GM12865 (cell line): Measurements from ENCODE around the gene RTN4R.

Experiments used
- DNase-seq: peaks from one replicate; pipeline ENCODE4 v3.0.0; 2010; ENCODE audit warnings: low read depth
- H3K4me3 ChIP-seq: 2 replicates; pipeline ENCODE4 v1.5.1; 2011; ENCODE audit warnings: mild to moderate bottlenecking, low read depth, low read length, control low read depth
- TF ChIP-seq, protein P1 (sequence below): IDR thresholded peaks from 2 replicates; pipeline ENCODE4 v1.5.1; 2011; ENCODE audit warnings: low read length, control low read depth, low read depth, inconsistent platforms; ENCODE audit not compliant: insufficient read depth; ENCODE audit errors: missing control alignments

RTN4R gene

GRCh38 chr22:20231514-20232236 lies 36.4 kb downstream of the RTN4R start:
- H3K4me3 ChIP-seq = no peak overlapping the region

DNA sequence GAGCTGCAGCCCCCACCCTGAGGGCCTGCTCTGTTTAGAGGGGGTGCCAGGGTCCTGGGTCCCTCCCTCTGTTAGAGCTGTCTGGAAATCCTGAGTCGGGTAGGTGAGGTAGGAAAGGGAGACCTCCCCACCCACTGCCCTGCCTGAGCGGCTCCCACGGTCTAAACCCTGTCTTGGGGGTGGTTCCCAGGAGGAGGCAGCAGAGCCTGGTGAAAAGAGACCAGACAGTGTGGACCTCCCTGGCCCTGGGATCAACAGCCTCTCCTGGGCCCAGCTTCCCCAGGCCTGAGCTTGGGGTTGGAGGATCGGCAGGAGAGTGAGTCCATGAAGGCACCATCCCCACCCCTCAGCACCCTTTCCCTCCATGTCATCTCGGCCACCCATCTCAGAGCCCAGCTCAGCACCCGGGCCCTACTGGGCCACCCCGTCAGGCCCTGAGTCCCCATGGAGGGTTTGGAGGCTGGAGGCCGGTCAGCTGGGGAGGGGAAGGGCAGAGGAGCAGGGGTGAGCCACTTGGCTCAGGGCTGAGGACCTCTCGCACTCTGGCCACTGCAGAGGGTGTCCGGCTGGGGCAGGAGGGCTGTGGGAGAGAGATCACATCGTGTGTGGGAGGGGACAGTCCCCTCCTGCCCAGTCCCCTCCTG lies 37.2 kb downstream of the RTN4R start:
- no peak overlapping the region for H3K4me3 ChIP-seq
- TF ChIP-seq, protein P1, sequence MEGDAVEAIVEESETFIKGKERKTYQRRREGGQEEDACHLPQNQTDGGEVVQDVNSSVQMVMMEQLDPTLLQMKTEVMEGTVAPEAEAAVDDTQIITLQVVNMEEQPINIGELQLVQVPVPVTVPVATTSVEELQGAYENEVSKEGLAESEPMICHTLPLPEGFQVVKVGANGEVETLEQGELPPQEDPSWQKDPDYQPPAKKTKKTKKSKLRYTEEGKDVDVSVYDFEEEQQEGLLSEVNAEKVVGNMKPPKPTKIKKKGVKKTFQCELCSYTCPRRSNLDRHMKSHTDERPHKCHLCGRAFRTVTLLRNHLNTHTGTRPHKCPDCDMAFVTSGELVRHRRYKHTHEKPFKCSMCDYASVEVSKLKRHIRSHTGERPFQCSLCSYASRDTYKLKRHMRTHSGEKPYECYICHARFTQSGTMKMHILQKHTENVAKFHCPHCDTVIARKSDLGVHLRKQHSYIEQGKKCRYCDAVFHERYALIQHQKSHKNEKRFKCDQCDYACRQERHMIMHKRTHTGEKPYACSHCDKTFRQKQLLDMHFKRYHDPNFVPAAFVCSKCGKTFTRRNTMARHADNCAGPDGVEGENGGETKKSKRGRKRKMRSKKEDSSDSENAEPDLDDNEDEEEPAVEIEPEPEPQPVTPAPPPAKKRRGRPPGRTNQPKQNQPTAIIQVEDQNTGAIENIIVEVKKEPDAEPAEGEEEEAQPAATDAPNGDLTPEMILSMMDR = no peak
- no peak for DNase-seq

More at GRCh38 chr22:20231514-20232236, 36.4 kb downstream of the RTN4R start:
- DNase-seq = no peak
- TF ChIP-seq, protein P1 = no peak

DNA sequence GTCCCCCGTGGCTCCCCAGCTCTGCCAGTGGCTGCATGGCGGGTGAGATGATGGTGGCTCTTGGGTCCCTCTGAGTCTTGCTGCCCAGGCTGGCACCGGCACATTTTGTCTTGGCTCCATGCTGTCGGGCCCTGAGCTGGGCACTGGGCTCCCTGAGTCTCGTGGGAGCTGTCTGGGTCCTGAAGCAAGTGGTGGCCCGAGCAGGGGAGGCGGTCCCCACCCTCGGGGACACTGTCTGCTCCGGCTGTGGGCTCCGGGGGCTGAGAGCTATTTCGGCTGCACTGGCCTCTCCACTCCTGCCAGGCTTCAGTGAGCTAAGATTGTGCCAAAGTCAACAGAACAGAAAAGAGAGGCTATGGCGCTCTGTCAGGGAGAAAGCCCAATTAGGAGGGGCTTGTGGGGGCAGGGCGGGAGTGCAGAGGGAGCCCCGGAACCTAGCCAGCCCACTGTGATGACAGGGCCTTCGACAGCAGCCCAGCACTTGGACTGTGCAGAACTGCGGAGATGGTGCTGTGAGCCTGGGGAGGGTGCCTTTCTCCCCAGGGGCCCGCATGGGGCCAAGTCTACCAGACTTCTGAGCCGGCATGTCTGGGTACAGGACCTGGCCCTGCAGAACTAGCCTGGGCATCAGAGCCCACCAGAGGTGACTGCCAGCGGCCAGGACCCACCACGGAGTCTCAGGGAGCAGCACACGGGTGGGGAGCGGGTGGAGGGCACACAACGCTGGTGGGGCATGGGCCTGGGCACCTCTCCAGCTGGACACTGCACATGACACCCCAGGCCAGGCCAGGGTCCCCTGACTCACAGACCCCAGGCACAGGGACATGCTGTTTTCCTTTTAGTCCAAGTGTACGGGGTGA lies 38.0 kb downstream of the RTN4R start:
- TF ChIP-seq, protein P1 = no peak
- DNase-seq = no peak

GRCh38 chr22:20228939-20229272 lies 39.2 kb downstream of the RTN4R start:
- no peak overlapping the region for H3K4me3 ChIP-seq
- TF ChIP-seq, protein P1 = no peak
- DNase-seq = no peak

More for the DNA sequence above, 38.0 kb downstream of the RTN4R start:
- H3K4me3 ChIP-seq = no peak overlapping the region

DNA sequence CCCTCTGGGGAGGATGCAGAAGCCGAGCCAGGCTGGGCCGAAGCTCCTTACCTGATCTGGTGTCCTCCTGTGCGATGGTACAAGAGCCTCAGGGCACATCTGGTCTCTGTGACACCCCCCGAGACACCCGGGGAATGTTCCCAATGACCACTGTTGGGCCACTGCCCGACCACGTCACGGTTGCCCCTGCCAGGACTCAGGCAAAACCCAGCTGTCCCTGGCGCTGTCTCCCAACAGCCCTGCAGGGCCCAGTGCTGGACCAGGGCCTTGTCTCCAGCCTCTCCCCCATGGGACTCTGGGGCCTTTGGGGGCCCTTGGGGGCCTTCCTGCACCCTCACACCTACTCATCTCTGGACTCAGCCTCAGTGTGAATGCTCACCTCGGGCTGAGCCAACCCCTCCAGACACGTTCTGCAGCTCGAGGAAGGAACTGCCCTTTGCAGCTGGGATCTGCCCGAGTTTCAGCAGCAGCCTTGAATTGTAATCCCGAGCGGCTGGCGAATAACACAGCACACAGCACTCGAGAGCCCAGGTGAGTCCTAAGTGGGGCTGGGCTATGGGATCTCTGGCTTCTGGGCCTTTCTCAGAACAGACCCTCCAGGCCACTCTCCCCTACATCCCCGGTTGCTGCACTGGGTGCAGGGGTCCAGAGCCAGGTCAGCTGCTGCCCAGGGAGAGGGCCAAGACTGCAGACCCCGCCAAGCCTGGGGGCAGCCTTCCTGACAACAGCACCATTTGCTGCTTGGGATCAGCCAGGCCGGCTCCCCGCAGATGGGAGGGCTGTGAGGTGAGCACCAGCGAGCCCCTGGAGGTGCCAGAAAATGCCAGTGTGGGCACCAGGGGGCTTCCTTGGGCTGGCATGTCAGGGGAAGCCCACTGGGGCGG lies 39.8 kb downstream of the RTN4R start:
- DNase-seq = no peak
- TF ChIP-seq, protein P1 = no peak
- no peak overlapping the region for H3K4me3 ChIP-seq

- TF ChIP-seq, protein P1 = no peak
- no peak for DNase-seq
- H3K4me3 ChIP-seq = no peak overlapping the region
These were observed 40.8 kb downstream of the RTN4R start for GRCh38 chr22:20227363-20227762.
